ENCODE measurements around the gene COL11A1.

Gene COL11A1

GRCh38 chr1:102897557-102897956 lies 210.8 kb downstream of the COL11A1 start:
- DNase-seq, result no peak

GRCh38 chr1:102896771-102897170 lies 211.6 kb downstream of the COL11A1 start:
- DNase-seq, result no peak

GRCh38 chr1:102896286-102896685 lies 212.0 kb downstream of the COL11A1 start:
- DNase-seq, result no peak

- no peak for DNase-seq
Measured at GRCh38 chr1:102891868-102892625, 216.3 kb downstream of the COL11A1 start.

- no peak for DNase-seq
Measured at GRCh38 chr1:102886638-102887037, 221.7 kb downstream of the COL11A1 start.

GRCh38 chr1:102884238-102884637 lies 224.1 kb downstream of the COL11A1 start:
- no peak for DNase-seq

GRCh38 chr1:102879439-102879993 lies 228.8 kb downstream of the COL11A1 start:
- no peak for DNase-seq

- DNase-seq, result no peak
Measured at GRCh38 chr1:102875756-102876155, 232.6 kb downstream of the COL11A1 start.

- DNase-seq, result no peak
Measured at GRCh38 chr1:102872526-102872925, 235.8 kb downstream of the COL11A1 start.

- no peak for DNase-seq
Measured at GRCh38 chr1:102872097-102872496, 236.2 kb downstream of the COL11A1 start.

- DNase-seq, result no peak
Measured at GRCh38 chr1:102863704-102864103, 244.6 kb downstream of the COL11A1 start.

- DNase-seq, result no peak
Measured at GRCh38 chr1:102861247-102861646, 247.1 kb downstream of the COL11A1 start.

- DNase-seq, result no peak
Measured at GRCh38 chr1:102858695-102859094, 249.6 kb downstream of the COL11A1 start.

- no peak for DNase-seq
Measured at GRCh38 chr1:102857251-102857650, 251.1 kb downstream of the COL11A1 start.

GRCh38 chr1:102853701-102854187 lies 254.6 kb downstream of the COL11A1 start:
- no peak for DNase-seq

GRCh38 chr1:102853136-102853535 lies 255.2 kb downstream of the COL11A1 start:
- DNase-seq, result no peak

GRCh38 chr1:102852613-102853012 lies 255.7 kb downstream of the COL11A1 start:
- no peak for DNase-seq

GRCh38 chr1:102851616-102852015 lies 256.7 kb downstream of the COL11A1 start:
- DNase-seq, result no peak

- DNase-seq, result no peak
Measured at GRCh38 chr1:102842606-102843005, 265.7 kb downstream of the COL11A1 start.

- no peak for DNase-seq
Measured at GRCh38 chr1:102840741-102841140, 267.6 kb downstream of the COL11A1 start.

- DNase-seq, result no peak
Measured at GRCh38 chr1:102838016-102838415, 270.3 kb downstream of the COL11A1 start.

GRCh38 chr1:102837551-102837950 lies 270.8 kb downstream of the COL11A1 start:
- no peak for DNase-seq

GRCh38 chr1:102836991-102837390 lies 271.3 kb downstream of the COL11A1 start:
- no peak for DNase-seq

- no peak for DNase-seq
Measured at GRCh38 chr1:102834688-102835320, 273.5 kb downstream of the COL11A1 start.
